HL-60 (cell line): ENCODE measurements around the gene TBC1D5.

Experiments
- GABPA ChIP-seq: IDR thresholded peaks from 2 replicates; pipeline ENCODE4 v1.6.1; 2012; ENCODE audit warnings: low read depth
- POLR2AphosphoS5 ChIP-seq: IDR thresholded peaks from 2 replicates; pipeline ENCODE4 v1.6.1; 2012; ENCODE audit warnings: low read depth
- SPI1 ChIP-seq: IDR thresholded peaks from 2 replicates; pipeline ENCODE4 v1.6.1; 2012; ENCODE audit warnings: low read depth, mild to moderate bottlenecking, borderline replicate concordance
- TF ChIP-seq, protein P1 (sequence below): IDR thresholded peaks from one replicate; pipeline ENCODE4 v1.5.1; 2011; ENCODE audit warnings: low read length, control low read depth, inconsistent platforms; ENCODE audit not compliant: insufficient read depth
- TF ChIP-seq, protein P2 (sequence below): IDR thresholded peaks from 2 replicates; pipeline ENCODE4 v1.6.1; 2012; ENCODE audit warnings: low read depth; ENCODE audit not compliant: insufficient replicate concordance

- TF ChIP-seq POLR2AphosphoS5 (no peak), SPI1 (no peak), GABPA (no peak)
- TF ChIP-seq, protein P1, sequence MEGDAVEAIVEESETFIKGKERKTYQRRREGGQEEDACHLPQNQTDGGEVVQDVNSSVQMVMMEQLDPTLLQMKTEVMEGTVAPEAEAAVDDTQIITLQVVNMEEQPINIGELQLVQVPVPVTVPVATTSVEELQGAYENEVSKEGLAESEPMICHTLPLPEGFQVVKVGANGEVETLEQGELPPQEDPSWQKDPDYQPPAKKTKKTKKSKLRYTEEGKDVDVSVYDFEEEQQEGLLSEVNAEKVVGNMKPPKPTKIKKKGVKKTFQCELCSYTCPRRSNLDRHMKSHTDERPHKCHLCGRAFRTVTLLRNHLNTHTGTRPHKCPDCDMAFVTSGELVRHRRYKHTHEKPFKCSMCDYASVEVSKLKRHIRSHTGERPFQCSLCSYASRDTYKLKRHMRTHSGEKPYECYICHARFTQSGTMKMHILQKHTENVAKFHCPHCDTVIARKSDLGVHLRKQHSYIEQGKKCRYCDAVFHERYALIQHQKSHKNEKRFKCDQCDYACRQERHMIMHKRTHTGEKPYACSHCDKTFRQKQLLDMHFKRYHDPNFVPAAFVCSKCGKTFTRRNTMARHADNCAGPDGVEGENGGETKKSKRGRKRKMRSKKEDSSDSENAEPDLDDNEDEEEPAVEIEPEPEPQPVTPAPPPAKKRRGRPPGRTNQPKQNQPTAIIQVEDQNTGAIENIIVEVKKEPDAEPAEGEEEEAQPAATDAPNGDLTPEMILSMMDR, result no peak
- TF ChIP-seq, protein P2, sequence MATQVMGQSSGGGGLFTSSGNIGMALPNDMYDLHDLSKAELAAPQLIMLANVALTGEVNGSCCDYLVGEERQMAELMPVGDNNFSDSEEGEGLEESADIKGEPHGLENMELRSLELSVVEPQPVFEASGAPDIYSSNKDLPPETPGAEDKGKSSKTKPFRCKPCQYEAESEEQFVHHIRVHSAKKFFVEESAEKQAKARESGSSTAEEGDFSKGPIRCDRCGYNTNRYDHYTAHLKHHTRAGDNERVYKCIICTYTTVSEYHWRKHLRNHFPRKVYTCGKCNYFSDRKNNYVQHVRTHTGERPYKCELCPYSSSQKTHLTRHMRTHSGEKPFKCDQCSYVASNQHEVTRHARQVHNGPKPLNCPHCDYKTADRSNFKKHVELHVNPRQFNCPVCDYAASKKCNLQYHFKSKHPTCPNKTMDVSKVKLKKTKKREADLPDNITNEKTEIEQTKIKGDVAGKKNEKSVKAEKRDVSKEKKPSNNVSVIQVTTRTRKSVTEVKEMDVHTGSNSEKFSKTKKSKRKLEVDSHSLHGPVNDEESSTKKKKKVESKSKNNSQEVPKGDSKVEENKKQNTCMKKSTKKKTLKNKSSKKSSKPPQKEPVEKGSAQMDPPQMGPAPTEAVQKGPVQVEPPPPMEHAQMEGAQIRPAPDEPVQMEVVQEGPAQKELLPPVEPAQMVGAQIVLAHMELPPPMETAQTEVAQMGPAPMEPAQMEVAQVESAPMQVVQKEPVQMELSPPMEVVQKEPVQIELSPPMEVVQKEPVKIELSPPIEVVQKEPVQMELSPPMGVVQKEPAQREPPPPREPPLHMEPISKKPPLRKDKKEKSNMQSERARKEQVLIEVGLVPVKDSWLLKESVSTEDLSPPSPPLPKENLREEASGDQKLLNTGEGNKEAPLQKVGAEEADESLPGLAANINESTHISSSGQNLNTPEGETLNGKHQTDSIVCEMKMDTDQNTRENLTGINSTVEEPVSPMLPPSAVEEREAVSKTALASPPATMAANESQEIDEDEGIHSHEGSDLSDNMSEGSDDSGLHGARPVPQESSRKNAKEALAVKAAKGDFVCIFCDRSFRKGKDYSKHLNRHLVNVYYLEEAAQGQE, result no peak
Observed at GRCh38 chr3:17179381-17180205, 562.8 kb downstream of the TBC1D5 start.
